Gastrocnemius medialis (tissue), 4 donors: ENCODE data around the gene LAMC2.

Experiments used
- CTCF ChIP-seq, 5 experiments: fragments of 450-650 bp in 3 of 5; fragments of 200-600 bp in 2 of 5; sonication (generic) in 2 of 5; IDR thresholded peaks in 4 of 5; conservative IDR thresholded peaks in 1 of 5; 1 replicate in 4 of 5; 2 replicates in 1 of 5; pipeline ENCODE4 v1.5.1; 2016 to 2019; ENCODE audit warnings: antibody characterized with exemption in 5 of 5, mild to moderate bottlenecking in 3 of 5, moderate library complexity in 3 of 5
- POLR2A ChIP-seq, 2 donors: fragments of 450-650 bp; IDR thresholded peaks; one replicate each; pipeline ENCODE4 v1.6.1; 2017; ENCODE audit warnings: antibody characterized with exemption in 2 of 2, mild to moderate bottlenecking in 2 of 2, moderate library complexity in 2 of 2

GRCh38 chr1:183161391-183161790, 24.7 kb upstream of the LAMC2 start:
- TF ChIP-seq CTCF (IDR thresholded peaks at IDR 0.05 in 4 of 5, conservative IDR thresholded peaks at IDR 0.05 in 1 of 5) (no peak), POLR2A (IDR thresholded peaks at IDR 0.05) (no peak)
